Measurements from ENCODE around the gene FGF13. TPM values are rescaled to one million over a fixed set of nuclear protein-coding genes. Genes with fewer than 3 reads are reported as not detected.

The FGF13 gene
- total RNA-seq, 1 donor = 0.36 TPM

DNA sequence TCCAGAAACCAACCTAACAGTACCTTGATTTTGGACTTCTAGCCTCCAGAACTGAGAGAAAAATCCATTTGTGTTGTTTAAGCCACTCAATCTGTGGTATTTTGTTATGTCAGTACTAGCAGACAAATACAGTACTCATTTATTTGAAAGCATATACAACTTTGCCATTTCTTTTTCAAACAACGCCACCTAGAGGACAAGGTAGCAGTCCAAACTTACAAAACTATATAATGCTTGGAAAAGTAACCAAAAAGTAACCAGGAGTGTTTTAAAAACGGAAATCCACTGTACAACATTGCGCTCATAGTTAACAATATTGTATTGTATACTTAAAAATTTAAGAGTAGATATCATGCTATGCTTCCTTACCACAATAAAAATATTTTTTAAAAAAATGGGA is 37.0 kb upstream of the FGF13 start:
- no peak overlapping the region for H3K4me3 ChIP-seq (ENCODE audit: insufficient read depth, low read length)
- H3K79me2 ChIP-seq (ENCODE audit: insufficient read depth, low read length) = no peaks in the 10 kb centered on the region
- no peaks in the 10 kb centered on the region for H3K36me3 ChIP-seq (ENCODE audit: insufficient read depth, low read length)
- H2AFZ ChIP-seq (ENCODE audit: low read length) = no peak overlapping the region
- no peaks in the 10 kb centered on the region for H3K9me3 ChIP-seq (ENCODE audit: low read depth, low read length)
- no peak overlapping the region for H3K4me2 ChIP-seq (ENCODE audit: insufficient read depth, low read length)
- no peak for DNase-seq (ENCODE audit: insufficient read length, low spot score, missing footprints)
- H3K4me1 ChIP-seq (ENCODE audit: insufficient read depth, low read length) = no peaks in the 10 kb centered on the region
- H3K27ac ChIP-seq (ENCODE audit: low read depth, low read length) = no peak overlapping the region
- no peaks in the 10 kb centered on the region for H3K27me3 ChIP-seq (ENCODE audit: insufficient read depth, low read length)
- no peaks in the 10 kb centered on the region for H4K20me1 ChIP-seq (ENCODE audit: insufficient read depth, low read length)
- TF ChIP-seq, protein P1, sequence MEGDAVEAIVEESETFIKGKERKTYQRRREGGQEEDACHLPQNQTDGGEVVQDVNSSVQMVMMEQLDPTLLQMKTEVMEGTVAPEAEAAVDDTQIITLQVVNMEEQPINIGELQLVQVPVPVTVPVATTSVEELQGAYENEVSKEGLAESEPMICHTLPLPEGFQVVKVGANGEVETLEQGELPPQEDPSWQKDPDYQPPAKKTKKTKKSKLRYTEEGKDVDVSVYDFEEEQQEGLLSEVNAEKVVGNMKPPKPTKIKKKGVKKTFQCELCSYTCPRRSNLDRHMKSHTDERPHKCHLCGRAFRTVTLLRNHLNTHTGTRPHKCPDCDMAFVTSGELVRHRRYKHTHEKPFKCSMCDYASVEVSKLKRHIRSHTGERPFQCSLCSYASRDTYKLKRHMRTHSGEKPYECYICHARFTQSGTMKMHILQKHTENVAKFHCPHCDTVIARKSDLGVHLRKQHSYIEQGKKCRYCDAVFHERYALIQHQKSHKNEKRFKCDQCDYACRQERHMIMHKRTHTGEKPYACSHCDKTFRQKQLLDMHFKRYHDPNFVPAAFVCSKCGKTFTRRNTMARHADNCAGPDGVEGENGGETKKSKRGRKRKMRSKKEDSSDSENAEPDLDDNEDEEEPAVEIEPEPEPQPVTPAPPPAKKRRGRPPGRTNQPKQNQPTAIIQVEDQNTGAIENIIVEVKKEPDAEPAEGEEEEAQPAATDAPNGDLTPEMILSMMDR (IDR thresholded peaks at IDR 0.05; ENCODE audit: extremely low read depth, low read depth, low read length) = peak; percentile 57

- no peak overlapping the region for H3K4me3 ChIP-seq (ENCODE audit: insufficient read depth, low read length)
Measured at GRCh38 chrX:138745196-138745595, 33.7 kb upstream of the FGF13 start.

DNA sequence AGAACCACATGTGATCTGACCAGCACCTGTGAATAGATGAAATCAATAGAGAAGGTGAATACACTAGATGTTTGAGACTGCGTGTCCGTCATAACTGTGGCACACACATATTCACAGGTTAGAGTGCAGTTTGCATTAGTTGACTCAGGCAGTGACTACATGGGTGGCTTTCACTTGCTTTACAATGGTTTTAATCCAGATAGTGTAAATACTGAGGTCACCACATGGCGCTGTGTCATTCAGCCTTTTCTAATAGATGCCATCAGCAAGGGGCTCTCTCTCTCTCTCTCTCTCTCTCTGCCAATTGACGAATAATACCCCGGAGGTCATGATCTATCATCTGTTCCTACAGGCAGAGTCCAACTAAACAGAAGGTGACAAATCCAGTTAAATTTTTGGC is 30.7 kb upstream of the FGF13 start:
- DNase-seq (ENCODE audit: insufficient read length, low spot score, missing footprints) = no peak
- Histone ChIP-seq H3K27ac (ENCODE audit: low read depth, low read length) (no peak overlapping the region), H3K79me2 (ENCODE audit: insufficient read depth, low read length) (no peaks in the 10 kb centered on the region), H3K9me3 (ENCODE audit: low read depth, low read length) (no peaks in the 10 kb centered on the region), H3K27me3 (ENCODE audit: insufficient read depth, low read length) (no peaks in the 10 kb centered on the region), H4K20me1 (ENCODE audit: insufficient read depth, low read length) (no peaks in the 10 kb centered on the region), H2AFZ (ENCODE audit: low read length) (no peak overlapping the region), H3K36me3 (ENCODE audit: insufficient read depth, low read length) (no peaks in the 10 kb centered on the region), H3K4me2 (ENCODE audit: insufficient read depth, low read length) (no peak overlapping the region), H3K4me3 (ENCODE audit: insufficient read depth, low read length) (no peak overlapping the region), H3K4me1 (ENCODE audit: insufficient read depth, low read length) (no peaks in the 10 kb centered on the region)
- TF ChIP-seq, protein P1 (IDR thresholded peaks at IDR 0.05; ENCODE audit: extremely low read depth, low read depth, low read length) = no peak

More at GRCh38 chrX:138745196-138745595, 33.7 kb upstream of the FGF13 start:
- Histone ChIP-seq H3K27me3 (ENCODE audit: insufficient read depth, low read length) (no peaks in the 10 kb centered on the region), H3K27ac (ENCODE audit: low read depth, low read length) (no peak overlapping the region), H3K79me2 (ENCODE audit: insufficient read depth, low read length) (no peaks in the 10 kb centered on the region), H3K9me3 (ENCODE audit: low read depth, low read length) (no peaks in the 10 kb centered on the region), H2AFZ (ENCODE audit: low read length) (no peak overlapping the region), H3K4me1 (ENCODE audit: insufficient read depth, low read length) (no peaks in the 10 kb centered on the region), H4K20me1 (ENCODE audit: insufficient read depth, low read length) (no peaks in the 10 kb centered on the region), H3K4me2 (ENCODE audit: insufficient read depth, low read length) (no peak overlapping the region), H3K36me3 (ENCODE audit: insufficient read depth, low read length) (no peaks in the 10 kb centered on the region)
- TF ChIP-seq, protein P1 (IDR thresholded peaks at IDR 0.05; ENCODE audit: extremely low read depth, low read depth, low read length) = peak; percentile 68
- DNase-seq (ENCODE audit: insufficient read length, low spot score, missing footprints) = no peak

- no peak overlapping the region for H3K27ac ChIP-seq (ENCODE audit: low read depth, low read length)
- H3K79me2 ChIP-seq (ENCODE audit: insufficient read depth, low read length) = no peaks in the 10 kb centered on the region
- H3K27me3 ChIP-seq (ENCODE audit: insufficient read depth, low read length) = no peaks in the 10 kb centered on the region
- TF ChIP-seq, protein P1 (IDR thresholded peaks at IDR 0.05; ENCODE audit: extremely low read depth, low read depth, low read length) = no peak
- no peaks in the 10 kb centered on the region for H4K20me1 ChIP-seq (ENCODE audit: insufficient read depth, low read length)
- no peaks in the 10 kb centered on the region for H3K9me3 ChIP-seq (ENCODE audit: low read depth, low read length)
- no peaks in the 10 kb centered on the region for H3K4me1 ChIP-seq (ENCODE audit: insufficient read depth, low read length)
- no peak overlapping the region for H3K4me2 ChIP-seq (ENCODE audit: insufficient read depth, low read length)
- H3K4me3 ChIP-seq (ENCODE audit: insufficient read depth, low read length) = no peak overlapping the region
- no peaks in the 10 kb centered on the region for H3K36me3 ChIP-seq (ENCODE audit: insufficient read depth, low read length)
- no peak overlapping the region for H2AFZ ChIP-seq (ENCODE audit: low read length)
- no peak for DNase-seq (ENCODE audit: insufficient read length, low spot score, missing footprints)
Measured at GRCh38 chrX:138740341-138740740, 28.8 kb upstream of the FGF13 start.
